DMS153 treated with DMSO at 0.1 percent for 48 hours (cell line): Measurements from ENCODE around the gene HSP90B1.
A peak's percentile ranks its signal among the peaks of the same experiment; 100 is the strongest.

ENCODE experiments used
- DNase-seq: peaks from one replicate; lab custom pipeline; 2025; ENCODE audit not compliant: unreplicated experiment; lab: John Stamatoyannopoulos, UW

Gene HSP90B1

DNA sequence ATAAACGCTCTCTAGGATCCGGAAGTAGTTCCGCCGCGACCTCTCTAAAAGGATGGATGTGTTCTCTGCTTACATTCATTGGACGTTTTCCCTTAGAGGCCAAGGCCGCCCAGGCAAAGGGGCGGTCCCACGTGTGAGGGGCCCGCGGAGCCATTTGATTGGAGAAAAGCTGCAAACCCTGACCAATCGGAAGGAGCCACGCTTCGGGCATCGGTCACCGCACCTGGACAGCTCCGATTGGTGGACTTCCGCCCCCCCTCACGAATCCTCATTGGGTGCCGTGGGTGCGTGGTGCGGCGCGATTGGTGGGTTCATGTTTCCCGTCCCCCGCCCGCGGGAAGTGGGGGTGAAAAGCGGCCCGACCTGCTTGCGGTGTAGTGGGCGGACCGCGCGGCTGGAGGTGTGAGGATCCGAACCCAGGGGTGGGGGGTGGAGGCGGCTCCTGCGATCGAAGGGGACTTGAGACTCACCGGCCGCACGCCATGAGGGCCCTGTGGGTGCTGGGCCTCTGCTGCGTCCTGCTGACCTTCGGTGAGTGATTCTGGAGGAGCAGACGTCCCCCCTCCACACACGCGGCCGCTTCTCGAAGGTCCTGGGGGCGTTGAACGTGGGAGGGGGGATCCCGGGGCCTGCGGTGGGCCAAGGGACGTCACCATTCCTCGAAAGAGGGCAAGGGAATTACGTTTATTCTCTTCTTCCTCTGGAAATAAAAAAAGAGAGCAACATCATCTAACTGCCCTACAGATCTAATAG is at the start of gene HSP90B1:
HSP90B1 (plus strand) TSS at position 377 of the 753 bp plus-strand sequence; CDS start at position 483, 106 bp downstream.
- peak; percentile 99 for DNase-seq

DNA sequence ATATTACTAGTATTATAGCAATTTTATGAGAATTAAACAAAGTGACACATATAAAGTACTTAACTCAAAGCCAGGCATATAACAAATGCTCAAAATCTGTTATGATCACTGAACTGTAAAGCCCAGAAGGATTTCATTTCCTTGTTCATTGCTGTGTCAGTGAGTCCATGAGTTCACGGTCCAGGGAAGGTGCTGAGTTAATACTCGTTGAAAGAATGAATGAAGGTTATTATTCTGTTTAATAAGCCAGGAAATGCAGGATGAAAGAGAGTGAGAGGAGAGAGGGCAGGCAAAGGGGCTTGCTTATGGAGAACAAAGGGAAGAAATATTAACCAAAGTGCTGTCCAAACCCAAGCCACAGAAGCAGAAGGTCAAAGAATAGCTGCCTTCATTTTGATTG is 48.9 kb upstream of the HSP90B1 start:
- peak; percentile 23 for DNase-seq

DNA sequence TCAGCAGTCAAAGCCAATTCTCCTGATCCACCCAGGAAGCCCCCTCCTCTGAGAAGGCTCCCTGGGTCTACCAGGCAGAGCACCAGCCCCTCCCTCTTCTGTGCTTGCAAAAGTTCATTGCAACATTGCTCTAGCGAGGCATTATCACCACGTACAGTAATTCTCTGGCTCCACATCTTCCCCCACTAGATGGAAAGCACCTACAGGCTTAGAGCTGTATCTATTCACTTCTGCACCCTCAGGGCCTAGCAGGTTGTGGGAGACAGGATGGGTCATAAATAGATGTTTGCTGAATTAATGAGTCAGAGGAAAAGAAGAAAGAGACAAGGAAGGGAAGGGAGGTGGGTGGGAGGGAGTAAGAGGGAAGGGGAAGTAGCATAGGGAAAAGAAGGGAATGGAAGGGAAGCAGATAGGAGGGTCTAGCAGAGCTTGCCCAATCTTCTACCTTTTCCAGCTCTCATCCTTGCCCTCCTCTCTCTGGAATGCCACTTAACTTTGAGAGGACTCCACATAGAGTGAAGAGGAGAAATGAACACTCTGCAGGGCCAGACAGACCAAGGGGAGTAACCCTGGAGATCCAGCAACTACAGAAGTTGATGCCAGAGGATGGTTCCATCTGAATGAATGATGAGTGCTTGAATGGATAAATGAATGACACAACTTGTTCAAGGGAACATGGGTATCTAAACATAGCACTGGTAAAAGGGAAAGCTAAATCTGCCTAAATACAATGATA is 47.2 kb upstream of the HSP90B1 start:
- no peak for DNase-seq

DNA sequence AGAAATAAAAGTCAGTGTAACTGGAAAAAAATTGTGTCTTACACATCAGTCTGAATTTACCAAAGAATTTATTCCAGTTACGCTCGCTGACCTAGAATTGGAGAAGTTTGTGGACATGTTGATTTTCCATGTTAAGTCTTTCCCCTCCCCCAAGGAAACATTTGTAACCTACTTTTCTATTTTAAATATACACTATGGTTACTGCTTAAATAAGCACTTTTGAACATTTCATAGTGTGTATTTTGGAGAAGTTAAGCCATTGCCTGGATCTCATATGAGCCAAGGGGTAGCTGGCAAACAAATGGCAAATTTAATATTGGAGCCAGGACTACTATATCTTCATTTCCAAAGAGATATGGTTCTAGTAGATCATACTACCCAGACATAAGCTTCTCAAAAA is 46.3 kb upstream of the HSP90B1 start:
- no peak for DNase-seq

DNA sequence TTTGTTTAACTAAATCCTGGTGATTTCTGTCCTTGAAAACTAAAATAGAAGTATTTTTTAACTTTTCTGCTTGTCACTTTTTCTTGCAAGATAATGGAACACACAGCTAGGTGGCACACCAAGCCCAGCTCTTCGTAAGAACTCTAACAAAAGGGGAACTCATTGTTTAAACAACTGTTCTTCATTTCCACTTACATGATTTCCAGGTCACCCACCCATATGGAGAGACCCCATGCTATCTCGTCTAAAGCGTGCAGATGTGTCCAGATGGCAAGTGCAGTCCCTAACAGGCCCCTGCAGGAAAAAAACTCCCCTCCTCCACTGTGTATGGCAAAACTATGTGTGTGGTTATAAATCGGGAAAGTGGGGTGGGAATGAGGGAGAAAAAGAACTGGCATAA is 45.9 kb upstream of the HSP90B1 start:
- DNase-seq, result no peak

DNA sequence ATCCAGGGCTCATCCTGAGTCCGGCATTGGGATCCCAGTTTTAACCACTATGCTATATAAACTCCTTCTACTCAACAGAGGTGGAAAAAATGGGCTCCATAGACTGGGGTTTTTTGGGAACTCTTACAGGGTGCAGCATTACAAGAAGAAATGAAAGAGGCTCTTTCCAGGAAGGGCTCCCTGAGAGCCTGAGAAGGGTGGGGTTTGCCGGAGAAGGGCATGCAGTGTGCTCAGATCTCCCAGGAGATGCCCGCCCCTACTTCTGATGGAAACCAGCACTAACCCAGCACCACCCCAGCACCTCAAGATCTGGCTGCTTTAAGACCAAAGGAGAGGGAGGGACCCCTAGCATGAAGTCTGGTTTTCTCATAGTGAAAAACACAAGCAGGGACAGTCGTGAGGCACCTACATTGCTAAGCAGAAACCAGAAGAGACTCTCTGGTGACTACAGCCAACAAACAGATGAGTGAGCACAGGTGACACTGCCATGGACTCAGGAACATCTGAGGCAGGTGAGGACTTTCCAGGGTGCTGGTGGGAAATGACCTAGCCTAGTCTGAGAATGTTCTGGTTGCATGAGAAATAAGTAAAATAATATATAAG is 43.9 kb upstream of the HSP90B1 start:
- no peak for DNase-seq

DNA sequence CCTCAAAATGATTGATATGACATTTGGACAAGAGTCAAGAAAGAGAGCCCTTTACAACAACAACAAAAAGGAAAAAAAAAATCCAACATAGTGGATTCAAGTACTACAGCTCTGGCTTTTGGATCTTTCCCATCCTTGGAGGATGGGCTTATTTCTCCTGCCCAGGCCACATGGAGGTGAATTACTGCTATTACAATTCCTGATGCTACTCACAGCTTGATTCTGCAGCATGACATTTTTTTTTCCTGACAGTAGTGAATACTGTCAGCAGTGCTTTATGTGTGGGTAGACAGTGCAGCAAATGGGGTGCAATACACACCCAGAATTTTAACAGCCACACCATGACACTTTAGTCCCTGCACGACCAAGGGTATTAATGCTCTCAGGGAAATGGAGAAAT is 42.5 kb upstream of the HSP90B1 start:
- no peak for DNase-seq

DNA sequence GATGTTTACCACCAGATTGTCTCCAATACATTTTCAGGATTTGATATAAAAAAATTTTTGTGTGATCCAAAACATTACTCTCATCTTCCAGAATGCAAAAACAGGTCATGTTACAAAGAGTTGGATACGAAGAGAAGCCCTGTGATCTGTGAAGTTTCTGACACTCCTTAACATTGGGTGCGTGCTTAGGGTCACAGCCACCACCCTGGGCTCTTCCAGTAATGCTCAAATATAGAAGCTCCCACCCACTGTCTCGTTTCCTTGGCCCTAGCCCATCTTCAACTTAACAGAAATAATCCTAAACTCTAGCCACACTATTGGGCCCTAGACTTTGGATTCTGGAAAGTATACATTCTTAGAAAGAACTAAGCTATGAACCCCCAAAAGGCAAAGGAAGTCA is 32.9 kb upstream of the HSP90B1 start:
- no peak for DNase-seq

DNA sequence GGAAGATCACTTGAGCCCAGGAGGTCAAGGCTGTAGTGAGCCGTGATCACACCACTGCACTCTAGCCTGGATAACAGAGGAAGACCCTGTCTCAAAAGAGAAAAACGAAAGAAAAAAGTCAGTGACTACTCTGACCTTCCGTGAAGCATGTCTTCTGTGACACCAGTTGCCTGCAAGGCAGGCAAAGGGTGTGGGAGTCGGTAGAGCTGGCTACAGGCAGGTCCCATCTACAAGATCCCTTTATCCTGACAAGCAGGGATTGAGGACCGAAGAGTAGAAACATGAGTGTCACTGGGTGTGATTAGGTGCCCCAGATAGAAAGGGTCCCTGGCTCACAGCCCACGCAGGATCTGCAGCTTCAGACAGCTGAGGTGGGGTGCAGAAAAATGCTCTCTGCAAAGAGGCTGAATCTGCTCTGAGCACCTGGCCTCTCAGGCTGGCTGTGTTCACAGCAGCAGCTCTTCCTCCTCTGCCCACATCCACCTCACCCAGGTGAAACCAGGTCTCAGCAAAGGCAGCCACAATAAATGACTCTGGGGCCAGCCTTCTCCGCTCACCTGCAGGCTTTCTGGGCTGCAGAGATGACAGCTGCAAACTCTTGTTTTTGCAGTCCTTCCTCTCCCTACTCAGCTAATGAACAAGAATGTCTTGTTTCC is 28.6 kb upstream of the HSP90B1 start:
- DNase-seq, result no peak

DNA sequence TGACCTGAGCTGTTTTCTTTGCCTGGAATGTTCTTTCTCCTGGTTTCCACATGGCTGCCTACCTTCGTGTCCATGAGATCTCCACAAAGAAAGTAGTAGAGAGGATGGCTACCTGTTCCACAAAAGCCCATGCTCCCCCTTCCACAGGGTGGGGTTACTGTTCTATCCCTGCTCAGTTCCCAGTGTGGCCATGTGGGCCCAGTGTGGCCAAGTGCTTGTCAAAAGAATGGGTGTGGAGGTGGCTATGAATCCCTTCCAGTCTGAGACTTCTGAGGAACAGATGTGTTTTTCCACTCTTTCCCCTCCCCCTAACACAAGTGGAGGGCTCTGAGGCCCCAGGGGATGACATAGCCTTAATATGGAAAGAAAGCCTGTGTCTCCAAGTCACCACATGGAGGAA is 26.2 kb upstream of the HSP90B1 start:
- DNase-seq, result no peak

DNA sequence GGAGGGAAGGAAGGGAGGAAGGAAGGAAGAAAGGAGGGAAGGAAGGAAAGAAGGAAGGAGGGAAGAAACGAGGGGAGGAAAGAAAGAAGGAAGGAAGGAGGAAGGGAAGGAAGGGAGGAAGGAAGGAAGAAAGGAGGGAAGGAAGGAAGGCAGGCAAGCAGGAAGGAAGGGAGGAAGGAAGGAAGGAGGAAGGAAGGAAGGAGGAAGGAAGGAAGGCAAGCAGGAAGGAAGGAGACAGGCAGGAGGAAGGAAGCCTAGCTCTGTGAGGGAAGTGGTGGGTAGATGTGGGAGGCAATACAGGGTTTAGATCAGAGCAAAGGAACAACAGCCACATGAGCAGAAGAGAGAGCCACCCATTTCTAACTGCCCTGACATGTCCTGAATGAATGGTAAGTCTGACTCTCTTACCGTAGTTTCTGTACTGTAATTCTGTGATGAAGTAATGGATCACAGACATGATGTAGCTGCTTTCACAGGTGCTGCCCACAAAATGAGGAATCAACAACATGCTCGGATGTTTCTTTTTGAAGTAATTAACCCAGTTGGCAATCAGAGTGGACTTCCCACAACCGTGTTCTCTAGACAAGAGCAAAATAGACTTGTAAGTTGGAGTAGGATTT is 24.4 kb upstream of the HSP90B1 start:
- DNase-seq, result no peak

DNA sequence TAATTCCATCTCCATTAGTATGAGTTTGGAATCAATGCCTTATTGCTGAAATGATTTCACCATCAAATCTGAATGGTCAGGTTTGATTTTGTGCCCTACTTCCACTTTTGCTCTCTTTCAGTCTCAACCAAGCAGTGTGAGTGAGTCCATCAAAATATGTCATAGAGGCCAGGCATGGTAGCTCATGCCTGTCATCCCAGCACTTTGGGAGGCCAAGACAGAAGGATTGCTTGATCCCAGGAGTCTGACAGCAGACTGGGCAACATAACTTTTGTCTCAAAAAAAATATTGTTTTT is 22.0 kb upstream of the HSP90B1 start:
- DNase-seq, result no peak

DNA sequence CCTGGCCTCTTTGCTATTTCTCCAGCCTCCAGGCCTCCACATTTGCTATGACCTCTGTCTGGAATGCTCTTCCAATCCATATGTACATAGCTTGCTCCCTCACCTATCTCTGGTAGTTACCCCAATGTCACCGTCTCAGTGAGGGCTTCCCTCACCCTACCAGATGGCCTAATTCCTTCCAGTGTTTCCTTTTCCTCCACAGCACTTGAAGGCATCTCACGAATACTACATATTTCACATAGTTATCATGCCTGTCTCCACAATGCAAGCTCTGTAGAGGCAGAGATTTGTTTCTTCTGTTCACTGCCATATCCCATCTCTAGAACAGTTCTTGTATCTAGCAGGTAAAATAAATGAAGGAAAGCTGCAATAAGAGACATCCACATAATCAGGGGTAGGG is 21.3 kb upstream of the HSP90B1 start:
- DNase-seq, result no peak

DNA sequence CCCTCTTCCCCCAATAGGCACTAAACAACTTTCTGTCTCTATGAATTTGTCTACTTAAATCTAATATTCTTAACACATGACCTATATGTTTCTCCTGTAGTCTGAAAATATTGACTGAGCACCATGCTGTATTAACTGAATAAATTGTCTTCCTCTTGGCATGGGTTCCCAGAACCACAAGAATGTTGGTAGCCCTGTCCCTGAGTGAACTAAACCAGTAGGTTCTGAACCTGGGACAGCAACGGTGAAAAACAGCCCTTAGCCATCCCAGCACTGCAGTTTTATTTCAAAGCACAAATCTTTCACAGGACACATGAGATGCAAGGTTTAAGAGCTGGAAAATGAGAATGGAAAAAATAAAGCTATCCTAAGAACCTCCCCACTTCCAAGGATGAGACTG is 20.4 kb upstream of the HSP90B1 start:
- DNase-seq, result no peak

DNA sequence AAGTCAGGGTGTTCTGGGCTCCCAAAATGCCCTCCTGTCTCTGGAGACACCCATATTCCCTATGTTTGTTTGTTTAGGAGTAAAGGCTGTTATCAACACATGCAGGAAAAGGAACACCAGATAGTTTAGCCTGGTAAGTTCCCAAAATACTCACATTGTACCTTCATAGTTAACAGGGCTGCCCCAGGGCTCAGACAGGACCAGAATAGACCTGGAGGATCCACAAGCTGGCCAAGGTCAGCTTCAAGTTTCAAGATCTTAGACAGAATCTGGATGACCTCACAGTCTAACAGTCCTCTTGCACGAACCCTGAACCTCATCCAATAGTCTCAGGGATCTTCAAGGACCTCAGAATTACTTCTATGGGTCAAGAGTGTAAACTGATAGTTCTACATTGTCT is 18.1 kb upstream of the HSP90B1 start:
- DNase-seq, result no peak

DNA sequence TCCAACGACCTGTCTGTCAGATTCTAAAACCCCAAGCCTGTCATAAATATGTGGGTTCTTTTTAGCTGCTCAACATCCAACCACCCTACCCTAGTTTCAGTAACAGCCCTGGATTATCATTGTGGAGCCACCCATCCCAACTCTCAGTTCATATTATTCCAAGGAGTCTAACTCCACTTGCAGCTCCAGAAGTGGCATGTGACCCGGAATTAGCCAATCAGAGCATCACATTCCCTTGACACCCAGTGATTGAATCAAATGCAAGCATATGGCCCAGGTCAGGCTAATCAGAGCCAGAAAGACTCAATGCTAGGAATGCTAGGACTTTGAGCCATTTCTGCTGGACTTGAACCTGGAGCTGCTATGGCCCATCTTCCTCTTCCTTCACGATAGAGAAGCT is 17.1 kb upstream of the HSP90B1 start:
- DNase-seq, result no peak

DNA sequence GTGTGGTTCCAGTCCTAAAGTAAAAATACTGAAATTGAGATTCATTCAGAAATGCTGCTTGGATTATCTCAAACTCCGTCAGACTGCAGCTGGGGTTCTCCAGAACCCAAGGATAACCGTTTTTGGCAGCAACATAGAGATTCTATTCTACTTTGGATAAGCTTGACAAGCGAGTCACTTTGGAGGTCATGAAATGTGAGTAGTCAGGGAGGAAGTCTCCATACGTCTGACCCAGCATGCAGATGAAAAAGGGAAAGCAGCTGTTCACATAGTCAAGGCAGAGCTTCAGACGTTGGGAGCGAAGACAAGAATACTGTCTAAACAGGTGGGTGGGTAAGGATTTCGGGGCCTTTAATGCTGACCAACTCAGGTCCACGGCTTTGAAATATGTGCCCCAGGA is 14.9 kb upstream of the HSP90B1 start:
- DNase-seq, result no peak

DNA sequence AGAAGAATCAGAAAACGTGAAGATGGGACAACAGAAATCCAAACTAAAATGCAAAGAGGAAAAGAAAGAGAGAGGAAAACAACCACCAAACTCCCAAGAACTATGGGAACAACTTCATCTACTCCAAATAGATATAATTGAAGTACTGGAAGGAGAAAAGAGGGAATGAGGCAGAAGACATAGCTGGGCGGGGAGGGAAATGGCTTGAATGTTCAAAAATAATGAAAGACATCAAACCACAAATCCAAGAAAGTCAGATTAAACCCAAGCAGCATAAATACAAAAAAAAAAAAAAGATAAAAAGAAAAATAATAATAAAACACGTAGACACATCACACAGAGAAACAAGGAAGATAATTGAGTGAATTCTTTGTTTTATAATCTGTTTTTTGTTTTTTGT is 12.3 kb upstream of the HSP90B1 start:
- no peak for DNase-seq

DNA sequence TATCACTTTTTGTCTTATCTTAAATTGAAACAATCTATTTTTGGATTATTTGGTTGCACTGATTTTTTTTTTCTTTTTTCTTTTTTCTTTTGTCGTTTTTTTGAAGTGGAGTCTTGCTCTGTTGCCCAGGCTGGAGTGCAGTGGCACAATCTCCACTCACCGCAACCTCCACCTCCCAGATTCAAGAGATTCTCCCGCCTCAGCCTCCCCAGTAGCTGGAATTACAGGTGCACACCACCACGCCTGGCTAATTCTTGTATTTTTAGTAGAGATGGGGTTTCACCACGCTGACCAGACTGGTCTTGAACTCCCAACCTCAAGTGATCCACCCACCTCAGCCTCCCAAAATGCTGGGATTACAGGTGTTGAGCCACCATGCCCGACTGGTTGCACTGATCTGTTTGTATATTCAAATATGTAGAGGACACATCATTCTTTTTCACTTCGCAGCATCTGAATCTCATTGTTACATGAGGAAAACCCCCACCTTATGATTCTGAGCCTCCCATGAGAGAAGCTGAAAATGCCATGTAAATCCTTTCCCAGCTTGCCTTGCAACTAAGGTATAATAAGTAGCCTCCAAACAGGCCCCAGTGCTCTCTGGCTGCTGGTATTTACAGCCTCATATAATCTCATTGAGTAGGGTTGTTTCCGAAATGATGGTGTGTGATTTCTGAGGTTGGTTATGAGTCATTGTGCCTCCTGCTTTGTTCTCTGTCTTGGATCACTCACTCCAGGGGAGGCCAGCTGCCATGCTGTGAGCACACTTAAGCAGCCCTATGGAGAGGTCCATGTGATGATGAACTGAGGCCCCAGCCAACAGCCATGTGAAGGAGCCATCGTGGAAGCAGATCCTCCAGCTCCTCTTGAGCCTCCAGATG is 5.2 kb upstream of the HSP90B1 start:
- DNase-seq, result no peak

DNA sequence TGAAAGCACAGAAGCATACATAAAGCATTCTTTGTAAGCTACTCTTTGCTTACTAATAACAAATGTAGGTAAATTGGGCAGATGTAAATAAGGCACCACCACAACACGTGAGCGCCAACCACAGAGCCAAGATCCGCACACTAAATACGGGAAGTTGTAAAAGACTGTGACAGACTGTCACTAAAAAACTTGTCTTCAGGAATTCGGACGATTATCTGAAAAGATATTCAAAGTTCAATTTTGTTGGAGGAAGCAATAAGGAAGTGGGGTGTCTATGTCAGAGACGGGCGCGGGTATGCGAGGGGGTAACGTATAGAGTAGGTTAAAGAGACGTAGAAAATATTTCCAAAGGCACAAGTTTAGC is 1.5 kb upstream of the HSP90B1 start:
- no peak for DNase-seq
